ENCODE data around the gene FAM13A. TPM values are rescaled to one million over a fixed set of nuclear protein-coding genes. Genes with fewer than 3 reads are reported as not detected.

The FAM13A gene
- total RNA-seq, 1 donor from 2014 or later = 4.5 TPM

DNA sequence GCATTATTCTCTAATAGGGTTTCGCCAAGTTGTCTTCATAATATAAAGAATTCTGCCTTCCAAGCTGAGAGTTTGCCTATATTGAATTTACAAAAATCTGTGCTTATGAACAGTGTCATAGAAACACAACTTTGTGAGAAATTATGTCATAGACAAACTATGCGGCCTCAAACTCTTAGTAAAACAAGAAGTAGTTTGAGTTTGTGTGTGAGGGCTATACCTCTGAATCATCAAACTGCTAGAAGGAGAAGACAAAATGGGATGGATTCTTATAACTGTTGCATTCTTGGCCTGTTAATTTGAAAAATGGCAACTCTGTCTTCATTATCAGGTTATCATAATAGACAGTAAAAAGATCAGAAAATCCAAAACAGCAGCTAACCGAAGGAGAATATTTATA lies 313.3 kb downstream of the FAM13A start:
- DNase-seq (ENCODE audit: low spot score) = no peak
- H3K9me3 Mint-ChIP-seq = no peaks in the 10 kb centered on the region
- no peaks in the 10 kb centered on the region for H3K4me1 Mint-ChIP-seq (ENCODE audit: low read depth)
- H3K4me3 Mint-ChIP-seq (ENCODE audit: low read depth) = no peak overlapping the region
- peaks cover 7% of the 10 kb centered on the region for H3K36me3 Mint-ChIP-seq (ENCODE audit: low read depth)
- no peaks in the 10 kb centered on the region for H3K27me3 Mint-ChIP-seq (ENCODE audit: low read depth)
- no peak overlapping the region for H3K27ac Mint-ChIP-seq
- intact Hi-C loops (cut with micrococcal nuclease) = no loop called here

DNA sequence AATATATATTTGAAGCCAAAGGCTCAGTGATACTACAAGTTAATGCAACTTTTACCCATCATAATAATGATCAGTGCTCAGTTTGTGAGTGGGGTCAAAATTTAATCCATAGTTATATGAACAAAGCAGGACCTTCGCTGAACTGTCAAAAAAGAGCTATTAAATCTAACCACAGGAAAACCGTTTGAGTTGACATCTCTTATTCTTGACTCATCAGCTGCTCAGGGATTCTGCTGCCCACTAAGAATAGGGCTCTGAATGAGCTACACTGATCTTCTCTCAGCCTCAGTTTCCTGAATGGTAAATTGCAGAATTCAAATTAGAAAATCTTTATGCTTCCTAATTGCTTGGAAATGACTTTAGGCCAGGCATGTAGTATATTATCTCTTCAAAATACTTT lies 314.4 kb downstream of the FAM13A start:
- Mint-ChIP-seq H3K4me3 (ENCODE audit: low read depth) (no peak overlapping the region), H3K9me3 (no peaks in the 10 kb centered on the region), H3K4me1 (ENCODE audit: low read depth) (peaks cover 2% of the 10 kb centered on the region), H3K27me3 (ENCODE audit: low read depth) (no peaks in the 10 kb centered on the region), H3K27ac (no peak overlapping the region), H3K36me3 (ENCODE audit: low read depth) (peaks cover 7% of the 10 kb centered on the region)
- DNase-seq (ENCODE audit: low spot score) = no peak
- intact Hi-C loops (cut with micrococcal nuclease) = no loop called here

DNA sequence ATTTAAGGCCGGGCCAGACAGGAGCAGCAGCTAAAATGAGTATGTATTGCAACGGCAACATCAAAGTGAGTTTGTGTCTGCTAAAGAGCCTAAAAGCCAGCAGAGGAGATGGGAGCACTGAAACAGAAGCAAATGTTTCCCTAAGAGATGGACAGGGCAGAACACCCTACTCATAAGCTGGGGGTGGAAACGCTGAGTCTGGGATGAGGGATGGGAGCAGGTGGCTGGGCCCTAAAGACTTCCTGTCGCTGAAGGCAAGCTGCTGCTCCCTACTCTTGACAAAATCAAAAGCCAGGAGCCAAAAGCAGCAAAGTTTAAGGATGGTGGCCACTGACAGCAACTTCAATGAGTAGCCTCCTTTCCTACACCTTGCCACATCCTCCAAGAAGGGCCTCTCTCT lies 318.8 kb downstream of the FAM13A start:
- peaks cover 4% of the 10 kb centered on the region for H3K4me1 Mint-ChIP-seq (ENCODE audit: low read depth)
- no peak overlapping the region for H3K27ac Mint-ChIP-seq
- no peaks in the 10 kb centered on the region for H3K9me3 Mint-ChIP-seq
- DNase-seq (ENCODE audit: low spot score) = no peak
- H3K4me3 Mint-ChIP-seq (ENCODE audit: low read depth) = no peak overlapping the region
- peaks cover 6% of the 10 kb centered on the region for H3K36me3 Mint-ChIP-seq (ENCODE audit: low read depth)
- H3K27me3 Mint-ChIP-seq (ENCODE audit: low read depth) = no peaks in the 10 kb centered on the region
- intact Hi-C loops (cut with micrococcal nuclease) = no loop called here

DNA sequence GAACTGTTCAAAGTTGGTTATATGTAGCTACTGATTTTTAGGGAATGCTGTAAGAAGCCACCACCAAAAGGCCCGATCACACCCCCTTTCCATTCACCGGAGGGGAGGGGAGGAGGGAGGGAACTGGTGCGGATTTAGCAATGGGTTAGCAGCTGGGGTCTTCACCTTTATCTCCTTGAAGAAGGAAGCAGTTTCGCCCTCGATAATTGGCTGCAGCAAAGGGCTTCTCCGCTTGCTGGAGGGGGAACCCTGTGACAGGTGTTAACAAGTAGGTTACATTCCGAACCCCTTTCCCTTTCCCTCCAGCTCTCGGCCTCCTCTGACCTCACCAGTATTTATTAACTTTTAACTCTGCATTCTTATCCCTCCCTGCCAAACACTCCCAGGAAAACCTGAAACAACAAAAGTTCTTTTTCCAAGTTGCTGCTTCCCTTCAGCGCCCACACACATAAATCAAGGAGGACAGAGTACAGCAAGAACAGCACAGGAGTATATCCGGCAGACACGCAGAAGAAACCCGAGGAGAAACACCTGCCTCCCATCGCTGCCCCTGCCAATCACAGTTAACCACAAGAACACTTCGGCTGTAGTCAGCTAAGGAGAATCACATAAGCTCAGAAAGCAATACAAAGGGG lies 319.6 kb downstream of the FAM13A start:
- intact Hi-C loops (cut with micrococcal nuclease) = no loop called here
- Mint-ChIP-seq H3K27me3 (ENCODE audit: low read depth) (no peaks in the 10 kb centered on the region), H3K36me3 (ENCODE audit: low read depth) (peaks cover 6% of the 10 kb centered on the region), H3K9me3 (no peaks in the 10 kb centered on the region), H3K27ac (no peak overlapping the region), H3K4me1 (ENCODE audit: low read depth) (peaks cover 4% of the 10 kb centered on the region), H3K4me3 (ENCODE audit: low read depth) (no peak overlapping the region)
- DNase-seq (ENCODE audit: low spot score) = no peak

DNA sequence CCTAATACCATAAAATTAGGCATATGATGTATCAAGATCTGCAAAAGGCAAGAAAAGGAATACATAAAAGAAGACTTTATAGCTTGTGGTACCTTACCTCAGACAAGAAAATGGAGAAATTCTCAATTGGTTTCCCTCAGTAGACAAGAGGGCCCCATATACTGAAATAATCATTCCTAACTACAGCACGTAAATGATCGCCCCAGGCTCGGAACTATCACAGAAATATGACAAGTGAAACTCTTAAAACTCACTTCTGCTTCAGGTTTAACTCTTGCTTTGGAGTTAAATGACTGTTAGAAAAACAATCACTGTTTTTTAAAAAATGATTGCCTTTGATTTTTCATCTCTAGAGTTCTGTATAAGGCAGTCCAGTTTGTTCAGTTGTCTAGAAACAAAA lies 320.7 kb downstream of the FAM13A start:
- Mint-ChIP-seq H3K4me3 (ENCODE audit: low read depth) (no peak overlapping the region), H3K4me1 (ENCODE audit: low read depth) (peaks cover 4% of the 10 kb centered on the region), H3K27me3 (ENCODE audit: low read depth) (no peaks in the 10 kb centered on the region), H3K36me3 (ENCODE audit: low read depth) (peaks cover 6% of the 10 kb centered on the region), H3K9me3 (no peaks in the 10 kb centered on the region), H3K27ac (no peak overlapping the region)
- intact Hi-C loops (cut with micrococcal nuclease) = no loop called here
- DNase-seq (ENCODE audit: low spot score) = no peak

DNA sequence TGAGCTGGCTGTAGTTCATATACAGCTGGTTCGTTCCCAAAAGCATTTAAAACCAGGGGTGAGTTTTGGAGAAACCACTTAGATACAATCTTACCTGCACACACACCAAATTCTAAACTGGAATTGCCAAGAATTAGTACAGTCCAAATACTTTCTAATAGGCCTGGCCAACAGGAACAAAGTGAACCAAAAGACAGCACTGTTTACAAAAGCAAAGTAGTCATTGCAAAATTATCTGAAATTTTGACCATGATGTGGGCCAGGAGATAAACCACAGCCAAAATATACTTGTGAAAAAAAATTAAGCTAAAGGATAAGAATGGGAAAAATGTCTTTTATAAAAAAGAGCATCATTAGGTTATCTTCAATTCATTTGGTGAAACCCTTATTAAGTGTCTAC lies 321.4 kb downstream of the FAM13A start:
- H3K36me3 Mint-ChIP-seq (ENCODE audit: low read depth) = peaks cover 11% of the 10 kb centered on the region
- intact Hi-C loops (cut with micrococcal nuclease) = no loop called here
- H3K4me1 Mint-ChIP-seq (ENCODE audit: low read depth) = peaks cover 4% of the 10 kb centered on the region
- H3K9me3 Mint-ChIP-seq = no peaks in the 10 kb centered on the region
- no peaks in the 10 kb centered on the region for H3K27me3 Mint-ChIP-seq (ENCODE audit: low read depth)
- no peak for DNase-seq (ENCODE audit: low spot score)
- H3K4me3 Mint-ChIP-seq (ENCODE audit: low read depth) = no peak overlapping the region
- no peak overlapping the region for H3K27ac Mint-ChIP-seq

DNA sequence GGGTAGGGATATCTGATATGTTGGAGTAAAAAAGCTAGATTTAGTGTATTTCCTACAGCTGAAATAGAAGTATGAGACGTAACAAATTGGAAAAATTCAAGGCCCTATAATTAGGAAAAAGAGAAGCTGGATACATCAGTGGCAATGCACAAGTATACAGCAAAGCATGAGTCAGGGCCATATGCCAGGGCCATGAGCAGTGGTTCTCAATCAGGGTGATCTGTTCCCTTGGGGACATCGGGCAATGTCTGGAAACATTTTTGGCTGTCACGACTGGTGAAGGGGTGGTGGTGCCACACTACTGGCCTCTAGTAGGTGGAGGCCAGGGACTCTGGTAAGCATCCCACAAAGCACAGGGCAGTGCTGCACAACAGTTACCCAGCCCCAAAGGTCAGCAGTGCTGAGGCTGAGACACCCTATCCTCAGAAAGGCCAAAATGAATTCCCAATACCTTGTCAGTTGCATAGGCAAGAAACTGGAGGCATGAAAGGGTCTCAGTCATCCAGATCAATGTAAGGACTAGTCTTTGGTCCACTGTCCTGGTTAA lies 322.5 kb downstream of the FAM13A start:
- peaks cover 4% of the 10 kb centered on the region for H3K4me1 Mint-ChIP-seq (ENCODE audit: low read depth)
- DNase-seq (ENCODE audit: low spot score) = no peak
- intact Hi-C loops (cut with micrococcal nuclease) = no loop called here
- no peak overlapping the region for H3K4me3 Mint-ChIP-seq (ENCODE audit: low read depth)
- H3K9me3 Mint-ChIP-seq = no peaks in the 10 kb centered on the region
- peaks cover 11% of the 10 kb centered on the region for H3K36me3 Mint-ChIP-seq (ENCODE audit: low read depth)
- no peaks in the 10 kb centered on the region for H3K27me3 Mint-ChIP-seq (ENCODE audit: low read depth)
- no peak overlapping the region for H3K27ac Mint-ChIP-seq

DNA sequence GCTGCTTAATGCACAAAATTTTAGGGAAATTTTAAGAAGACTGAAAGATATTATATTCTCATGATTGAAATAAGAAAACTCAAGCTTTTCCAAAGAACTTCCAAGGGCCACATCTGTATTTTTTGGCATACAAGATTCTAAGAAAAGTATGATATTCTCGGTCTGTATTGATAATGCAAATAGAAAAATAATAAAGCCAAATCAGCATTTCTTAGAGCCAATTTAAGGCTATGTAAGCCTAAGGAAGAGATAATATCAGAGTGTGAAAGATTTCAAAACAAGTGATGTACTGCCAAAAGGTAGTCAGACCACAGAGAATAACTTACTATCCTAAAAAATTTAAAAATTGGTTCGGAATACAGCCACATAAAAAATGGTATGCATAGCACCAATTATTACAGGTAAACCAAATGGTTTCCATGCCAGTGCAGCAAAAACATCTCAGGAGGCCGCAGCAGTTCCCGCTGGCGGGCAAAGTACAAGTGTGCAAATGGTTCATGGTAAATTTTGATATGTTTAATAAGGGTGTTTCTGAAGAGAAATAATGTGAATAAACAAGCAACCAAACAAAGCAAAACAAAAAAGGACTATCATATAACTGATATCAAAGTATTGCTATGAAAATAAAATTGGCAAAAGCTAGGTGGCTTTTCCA lies 324.1 kb downstream of the FAM13A start:
- Mint-ChIP-seq H3K4me1 (ENCODE audit: low read depth) (peaks cover 4% of the 10 kb centered on the region), H3K9me3 (no peaks in the 10 kb centered on the region), H3K27ac (no peak overlapping the region), H3K36me3 (ENCODE audit: low read depth) (peaks cover 13% of the 10 kb centered on the region), H3K4me3 (ENCODE audit: low read depth) (no peak overlapping the region), H3K27me3 (ENCODE audit: low read depth) (no peaks in the 10 kb centered on the region)
- no peak for DNase-seq (ENCODE audit: low spot score)
- intact Hi-C loops (cut with micrococcal nuclease) = no loop called here

DNA sequence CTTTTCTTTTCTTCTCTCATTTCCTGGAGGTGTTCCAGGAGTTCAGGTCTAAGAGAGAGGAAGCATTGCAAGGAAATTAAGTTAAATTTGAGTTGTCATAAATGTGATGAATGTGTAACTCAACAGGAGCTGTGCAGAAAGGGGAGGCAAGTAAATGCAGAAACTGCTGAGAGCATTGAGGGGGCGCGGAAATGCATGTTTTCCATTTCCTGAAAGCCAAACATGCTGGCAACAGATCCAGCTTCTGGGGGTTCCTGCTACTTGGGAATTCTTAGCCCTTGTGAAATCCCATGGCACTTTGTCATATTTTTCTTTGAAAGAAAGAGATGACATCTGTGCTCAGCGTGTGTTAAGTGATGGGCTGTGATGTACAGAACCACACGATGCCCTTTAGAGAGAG lies 325.6 kb downstream of the FAM13A start:
- H3K4me1 Mint-ChIP-seq (ENCODE audit: low read depth) = no peaks in the 10 kb centered on the region

DNA sequence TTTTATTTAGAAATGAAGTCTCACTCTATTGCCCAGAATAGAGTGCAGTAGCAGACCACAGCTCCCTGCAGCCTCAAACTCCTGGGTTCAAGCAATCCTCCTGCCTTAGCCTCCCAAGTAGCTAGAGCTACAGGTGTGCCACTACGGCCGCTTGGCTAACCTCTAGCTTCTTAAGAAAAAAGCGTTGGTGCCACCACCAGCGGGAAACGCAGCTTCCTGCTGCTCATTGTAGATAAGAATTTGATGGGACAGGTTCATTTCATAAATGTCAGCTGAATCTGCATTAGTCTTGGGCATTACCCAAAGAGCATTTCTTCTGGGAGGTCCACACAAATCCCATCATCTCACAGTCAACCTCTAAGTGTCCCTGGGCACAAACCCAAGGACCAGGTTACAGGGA lies 326.2 kb downstream of the FAM13A start:
- Mint-ChIP-seq H3K36me3 (ENCODE audit: low read depth) (peaks cover 11% of the 10 kb centered on the region), H3K4me1 (ENCODE audit: low read depth) (no peaks in the 10 kb centered on the region)

More for the DNA sequence above, 325.6 kb downstream of the FAM13A start:
- H3K36me3 Mint-ChIP-seq (ENCODE audit: low read depth) = peaks cover 11% of the 10 kb centered on the region
- intact Hi-C loops (cut with micrococcal nuclease) = no loop called here
- DNase-seq (ENCODE audit: low spot score) = no peak
- no peak overlapping the region for H3K4me3 Mint-ChIP-seq (ENCODE audit: low read depth)
- no peak overlapping the region for H3K27ac Mint-ChIP-seq
- no peaks in the 10 kb centered on the region for H3K27me3 Mint-ChIP-seq (ENCODE audit: low read depth)
- no peaks in the 10 kb centered on the region for H3K9me3 Mint-ChIP-seq

DNA sequence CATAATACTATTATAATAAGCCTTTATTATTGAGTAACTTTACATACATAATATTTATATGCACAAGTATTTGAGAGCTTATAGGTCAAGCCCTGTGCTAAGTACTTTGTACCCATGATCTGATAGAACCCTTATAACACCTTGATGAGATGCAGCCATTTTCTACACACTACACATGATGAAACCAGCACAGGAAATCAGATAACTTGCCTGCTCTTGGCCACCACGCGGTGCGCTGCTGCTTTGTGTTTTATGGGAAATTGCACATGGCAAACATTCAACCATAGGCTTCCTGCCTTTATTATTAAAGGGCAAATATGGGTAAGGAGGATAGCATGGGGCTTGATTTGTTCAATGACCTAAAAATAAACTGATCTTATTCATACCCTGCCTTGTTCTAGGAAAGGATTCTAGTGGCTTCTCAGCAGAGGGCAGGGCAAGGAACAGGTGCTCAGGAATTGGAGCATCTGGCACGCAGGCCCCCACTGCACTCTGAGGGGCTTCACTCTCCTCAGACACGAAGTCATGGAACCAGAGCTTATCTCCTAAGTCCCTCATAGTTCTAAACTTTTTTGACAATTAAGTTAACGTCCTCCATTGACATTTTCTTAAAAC lies 327.7 kb downstream of the FAM13A start:
- DNase-seq (ENCODE audit: low spot score) = no peak
- Mint-ChIP-seq H3K36me3 (ENCODE audit: low read depth) (peaks cover 11% of the 10 kb centered on the region), H3K4me3 (ENCODE audit: low read depth) (no peak overlapping the region), H3K9me3 (no peaks in the 10 kb centered on the region), H3K27me3 (ENCODE audit: low read depth) (no peaks in the 10 kb centered on the region), H3K4me1 (ENCODE audit: low read depth) (no peaks in the 10 kb centered on the region), H3K27ac (no peak overlapping the region)
- intact Hi-C loops (cut with micrococcal nuclease) = no loop called here

More for the DNA sequence above, 326.2 kb downstream of the FAM13A start:
- DNase-seq (ENCODE audit: low spot score) = no peak
- Mint-ChIP-seq H3K27me3 (ENCODE audit: low read depth) (no peaks in the 10 kb centered on the region), H3K4me3 (ENCODE audit: low read depth) (no peak overlapping the region), H3K27ac (no peak overlapping the region), H3K9me3 (no peaks in the 10 kb centered on the region)
- intact Hi-C loops (cut with micrococcal nuclease) = no loop called here

DNA sequence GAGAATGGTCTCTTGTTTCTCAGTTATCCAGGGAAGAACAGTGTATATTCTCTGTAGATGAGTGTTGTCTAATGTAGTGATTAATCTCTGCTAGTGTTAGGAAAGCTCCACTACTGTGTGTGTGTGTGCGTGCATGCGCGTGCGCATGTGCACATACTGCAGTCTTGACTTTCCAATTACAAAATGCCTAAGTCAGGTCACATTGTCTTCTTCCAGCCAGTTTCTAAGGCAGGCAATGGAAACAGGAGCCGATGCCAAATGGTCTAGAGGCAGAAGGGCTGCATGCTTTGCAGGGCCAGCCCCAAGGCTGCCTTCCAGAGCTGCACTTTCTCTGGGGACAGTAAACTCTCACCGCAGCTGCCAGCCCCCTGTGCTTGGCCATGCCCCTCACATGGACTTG lies 328.8 kb downstream of the FAM13A start:
- Mint-ChIP-seq H3K36me3 (ENCODE audit: low read depth) (peaks cover 11% of the 10 kb centered on the region), H3K4me1 (ENCODE audit: low read depth) (no peaks in the 10 kb centered on the region), H3K27ac (no peak overlapping the region), H3K27me3 (ENCODE audit: low read depth) (no peaks in the 10 kb centered on the region), H3K9me3 (no peaks in the 10 kb centered on the region), H3K4me3 (ENCODE audit: low read depth) (no peak overlapping the region)
- intact Hi-C loops (cut with micrococcal nuclease) = no loop called here
- DNase-seq (ENCODE audit: low spot score) = no peak

DNA sequence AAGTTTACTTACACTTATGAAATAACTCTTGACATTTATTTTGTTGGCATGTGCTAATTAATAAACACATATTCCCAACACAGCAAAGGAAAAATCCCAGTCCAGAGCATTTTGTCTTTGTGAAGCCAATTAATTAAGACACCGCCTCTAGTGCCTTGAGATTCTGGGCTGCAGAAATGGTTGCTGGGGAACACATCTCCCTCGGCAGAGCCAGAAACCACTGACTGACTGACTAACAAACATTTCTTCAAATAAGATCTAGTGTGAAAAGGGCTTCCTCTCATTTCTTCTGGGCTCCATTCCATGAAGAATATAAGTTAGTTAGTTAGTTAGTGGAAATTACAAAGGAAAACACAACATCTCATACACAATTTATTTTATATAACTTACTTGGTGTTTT lies 331.0 kb downstream of the FAM13A start:
- peaks cover 18% of the 10 kb centered on the region for H3K36me3 Mint-ChIP-seq (ENCODE audit: low read depth)
- no peaks in the 10 kb centered on the region for H3K4me1 Mint-ChIP-seq (ENCODE audit: low read depth)
- H3K4me3 Mint-ChIP-seq (ENCODE audit: low read depth) = no peak overlapping the region
- no peak for DNase-seq (ENCODE audit: low spot score)
- intact Hi-C loops (cut with micrococcal nuclease) = no loop called here
- H3K9me3 Mint-ChIP-seq = no peaks in the 10 kb centered on the region
- H3K27ac Mint-ChIP-seq = no peak overlapping the region
- H3K27me3 Mint-ChIP-seq (ENCODE audit: low read depth) = no peaks in the 10 kb centered on the region

All from activated T-helper 2 cell treated with anti-CD3 and anti-CD28 coated beads, Interferon-gamma antibody, Interleukin-2, Interleukin-4, amounts not matched to agents 10 μg/mL and 5 μg/mL and 100 μg/mL, durations not matched to agents 14 hours and 24 hours and 36 hours (primary cell).